HG03442 (cell line): ENCODE data around the gene LTBP1.

Source experiments
- ATAC-seq: cut with Tn5 transposase; IDR thresholded peaks from one replicate; pipeline ENCODE4 v1.9.1; 2021; ENCODE audit warnings: mild to moderate bottlenecking, moderate library complexity; ENCODE audit not compliant: unreplicated experiment

LTBP1 gene

DNA sequence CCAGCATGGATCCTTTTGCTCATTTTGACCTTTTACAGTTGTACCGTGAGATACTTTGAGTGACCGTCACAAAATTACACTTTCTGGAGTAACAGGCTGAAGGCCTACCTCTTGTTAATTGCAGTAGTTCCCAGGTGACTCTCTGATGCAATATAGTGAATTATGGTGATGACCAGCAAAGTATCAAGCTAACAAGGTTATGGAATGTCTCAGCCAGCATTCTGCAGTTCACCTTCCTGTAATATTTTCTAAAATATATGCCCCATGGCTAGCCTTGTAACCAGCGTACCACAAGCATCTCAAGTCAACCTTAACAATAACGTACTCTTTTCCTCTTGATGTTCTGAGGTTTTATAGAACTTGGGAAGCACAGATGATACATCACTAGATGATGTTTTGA, 234.7 kb downstream of the LTBP1 start:
- no peak for ATAC-seq

DNA sequence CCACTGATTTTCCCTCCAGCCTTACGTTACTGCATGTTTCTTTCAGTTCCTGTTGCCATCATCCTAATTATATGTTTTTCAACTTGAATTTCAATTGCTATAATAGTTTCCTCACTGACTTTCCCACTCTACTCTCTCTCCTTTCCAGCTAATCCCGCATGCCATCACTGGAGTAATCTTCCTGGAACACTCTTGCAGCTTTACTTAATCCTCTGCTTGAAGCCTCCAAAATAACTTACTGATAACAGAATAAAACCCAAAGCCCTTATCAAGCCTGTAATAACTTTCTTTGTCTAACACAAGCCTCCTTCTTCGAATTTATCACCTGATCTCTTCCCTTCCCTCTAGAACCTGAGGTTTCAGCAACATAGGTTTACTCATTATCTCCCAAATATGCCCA, 237.3 kb downstream of the LTBP1 start:
- no peak for ATAC-seq

DNA sequence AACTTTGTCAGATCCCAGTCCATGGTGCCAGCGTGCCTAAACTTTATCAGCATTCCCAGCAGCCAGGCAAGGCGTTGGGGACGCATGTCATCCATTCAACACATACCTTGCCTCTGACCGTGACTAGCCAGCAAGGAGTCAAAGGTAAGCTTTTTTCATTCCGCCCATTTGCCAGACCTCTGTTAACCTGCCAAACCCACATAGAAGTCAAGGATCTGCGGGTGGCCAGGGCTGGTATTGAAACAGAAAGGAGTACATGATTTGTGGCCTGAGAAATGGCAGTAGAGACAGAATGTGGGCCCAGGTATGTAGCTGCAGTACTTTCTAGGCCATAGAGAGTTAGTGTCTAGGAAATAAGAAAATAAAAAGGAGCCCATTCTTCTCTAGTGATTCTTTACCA, 240.2 kb downstream of the LTBP1 start:
- ATAC-seq, result no peak

DNA sequence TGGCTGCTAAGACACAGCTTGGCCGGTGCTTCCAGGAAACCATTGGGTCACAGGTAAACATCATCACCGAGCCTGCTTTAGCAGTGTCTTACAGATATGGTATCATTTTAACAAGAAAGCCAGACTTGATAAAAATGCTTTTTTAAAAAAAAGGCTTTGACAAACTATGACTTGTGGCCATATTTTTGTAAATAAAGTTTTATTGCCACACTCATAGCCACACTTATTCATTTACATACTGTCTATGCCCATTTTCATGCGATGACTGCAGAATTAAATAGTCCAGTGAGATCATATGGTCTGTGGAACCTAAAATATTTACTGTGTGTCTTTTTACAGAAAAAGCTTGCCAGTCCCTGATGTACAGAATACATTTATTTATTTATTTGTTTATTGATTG, 242.0 kb downstream of the LTBP1 start:
- ATAC-seq, result no peak

DNA sequence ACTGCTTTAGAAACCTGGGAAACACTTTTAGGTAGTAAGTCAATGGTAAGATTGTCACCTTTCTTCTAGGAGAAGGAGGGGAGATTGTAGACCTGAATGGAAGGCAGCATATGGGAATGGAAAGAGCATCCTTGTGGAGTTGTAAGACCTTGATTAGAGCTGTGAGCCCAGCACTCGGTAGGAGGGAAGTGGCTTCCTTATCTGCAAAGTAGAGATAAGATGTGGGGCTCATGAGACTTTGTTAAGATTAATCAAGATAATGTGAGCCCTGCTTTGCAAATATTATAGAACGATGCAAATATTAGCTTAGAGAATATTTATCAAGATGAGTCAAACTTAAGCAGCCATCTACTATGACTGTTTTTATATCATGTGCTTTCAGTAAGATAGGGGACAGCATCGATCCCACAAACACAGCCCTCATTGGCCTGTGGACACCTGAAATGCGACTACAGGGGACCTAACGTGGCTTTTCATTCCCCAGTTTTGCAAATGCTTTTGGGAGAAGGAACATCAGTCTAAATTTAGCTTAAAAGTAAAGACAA, 243.7 kb downstream of the LTBP1 start:
- no peak for ATAC-seq

DNA sequence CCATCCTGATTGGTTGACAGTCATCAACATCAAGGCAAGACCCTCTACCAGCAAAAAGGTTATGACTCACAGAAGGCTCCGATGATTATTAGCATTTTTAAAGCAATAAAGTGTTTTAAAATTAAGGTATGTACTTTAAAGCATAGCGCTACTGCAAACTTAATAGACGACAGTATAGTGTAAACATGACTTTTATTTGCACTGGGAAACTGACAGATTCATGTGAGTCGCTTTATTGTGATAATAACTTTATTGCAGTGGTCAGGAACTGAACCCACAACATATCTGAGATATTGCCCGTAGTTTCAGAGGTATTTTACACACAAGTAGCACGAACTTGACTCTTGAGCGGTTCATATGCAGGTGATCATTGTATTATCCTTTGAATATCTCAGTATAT, 249.1 kb downstream of the LTBP1 start:
- no peak for ATAC-seq

DNA sequence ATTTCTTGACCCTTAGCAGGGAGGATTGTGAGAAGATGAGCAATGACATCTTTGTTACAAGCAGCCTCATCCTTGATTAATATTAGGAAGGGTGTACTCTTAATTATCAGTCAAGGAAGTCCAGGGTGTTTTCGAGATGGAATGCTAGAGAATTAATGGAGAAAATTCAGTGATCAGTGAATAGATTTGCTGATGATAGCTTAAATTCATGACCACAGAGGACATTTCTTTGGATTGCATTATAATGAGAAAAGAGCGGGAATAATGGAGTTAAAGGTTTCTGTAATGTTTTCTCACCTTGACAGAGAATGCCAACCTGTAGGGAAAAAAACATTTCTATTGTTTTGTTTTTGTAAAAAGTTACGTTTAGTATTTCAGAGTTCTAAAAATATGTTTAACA, 249.9 kb downstream of the LTBP1 start:
- no peak for ATAC-seq

DNA sequence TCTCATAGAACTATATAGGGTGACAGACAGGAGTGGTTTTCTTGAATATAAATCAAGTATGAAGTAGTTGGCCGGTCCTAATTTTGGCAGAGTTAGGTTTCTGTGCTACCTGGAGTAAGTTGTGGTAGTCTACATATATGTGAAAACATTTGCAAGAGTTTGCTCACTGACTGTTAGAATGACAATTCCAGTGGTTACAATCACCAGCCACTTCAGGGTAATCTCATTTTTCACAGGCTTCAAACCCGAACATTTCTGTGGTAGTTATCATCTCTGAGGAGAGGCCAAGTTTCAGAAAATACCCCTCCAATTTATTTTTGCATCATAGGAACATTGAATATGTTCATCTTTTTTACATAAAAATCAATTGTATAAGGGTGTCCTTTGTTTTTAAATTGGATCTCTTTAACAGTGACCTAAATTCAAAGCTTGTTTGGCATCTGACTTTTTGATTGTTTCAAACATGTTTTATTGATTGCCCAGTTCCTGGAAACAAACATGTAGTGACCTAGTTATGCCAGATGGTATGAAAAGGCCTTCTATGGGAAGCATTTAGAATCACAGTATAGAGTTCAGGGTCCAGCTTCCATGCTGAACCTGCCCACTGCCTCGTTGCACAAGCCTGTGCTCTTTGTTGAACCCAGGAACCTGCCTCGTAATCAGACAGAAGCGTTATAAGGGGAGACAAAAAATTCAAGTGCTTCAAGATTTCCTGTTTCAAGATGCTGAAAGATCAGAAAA, 250.6 kb downstream of the LTBP1 start:
- ATAC-seq, result no peak

DNA sequence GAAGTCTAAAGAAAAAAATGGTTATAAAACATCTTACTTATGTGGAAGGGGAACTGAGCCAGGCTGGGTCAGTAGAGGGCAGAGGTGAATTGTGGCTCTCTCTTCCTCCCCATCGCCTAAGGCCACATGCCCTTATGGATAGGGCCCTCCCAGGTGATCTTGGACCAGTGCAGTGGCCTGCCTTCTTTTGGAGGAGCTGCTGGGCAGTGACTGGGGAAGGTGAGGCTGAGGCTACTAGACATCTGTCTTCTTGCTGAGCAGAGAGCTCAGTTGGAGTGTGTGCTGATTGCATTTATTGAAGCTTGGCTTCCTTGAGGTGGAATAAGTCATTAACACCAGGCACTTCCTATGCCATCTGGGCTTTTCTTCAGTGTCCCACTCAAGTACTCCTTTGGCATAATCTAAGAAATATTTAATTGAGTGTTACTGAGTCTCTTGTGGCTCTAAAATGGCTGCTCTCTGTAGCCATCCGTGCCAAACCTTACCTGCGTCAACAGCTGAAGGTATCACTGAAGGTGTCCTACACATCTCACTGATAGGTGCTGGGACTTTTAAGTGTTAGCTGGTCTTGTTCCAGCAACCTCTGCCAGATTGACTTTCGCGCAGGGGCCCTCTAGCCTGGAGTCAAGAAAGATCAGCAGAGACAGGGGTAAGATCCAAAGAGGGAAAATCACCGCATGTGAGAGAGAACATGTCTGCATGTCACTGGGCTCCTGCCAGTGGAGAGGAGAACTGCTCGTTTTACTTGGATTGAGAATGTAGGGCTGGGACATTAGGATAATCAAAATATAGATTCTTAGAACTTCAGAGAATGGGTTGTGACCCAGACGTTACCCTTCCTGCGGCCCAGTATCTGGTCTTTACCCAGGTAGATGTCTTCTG, 256.1 kb downstream of the LTBP1 start:
- no peak for ATAC-seq

DNA sequence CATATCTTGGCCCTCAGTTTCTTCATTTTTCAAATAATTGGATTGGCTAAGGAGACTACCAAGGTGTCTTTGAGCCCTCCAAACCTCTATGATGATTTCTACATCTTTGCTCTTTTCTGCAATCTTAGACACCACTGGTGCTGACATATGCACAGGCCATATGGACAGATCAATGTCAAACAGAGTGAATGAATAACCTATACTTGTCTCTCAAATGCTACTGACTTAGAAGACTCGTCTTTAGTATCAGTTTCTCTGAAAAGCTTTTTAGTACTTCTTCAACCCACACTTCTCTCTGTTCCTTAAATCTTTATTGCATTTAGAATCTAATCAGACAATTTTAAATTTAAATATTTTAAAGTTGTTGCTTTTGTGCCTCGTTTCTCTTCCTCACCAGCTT, 258.2 kb downstream of the LTBP1 start:
- ATAC-seq, result peak; percentile 45

DNA sequence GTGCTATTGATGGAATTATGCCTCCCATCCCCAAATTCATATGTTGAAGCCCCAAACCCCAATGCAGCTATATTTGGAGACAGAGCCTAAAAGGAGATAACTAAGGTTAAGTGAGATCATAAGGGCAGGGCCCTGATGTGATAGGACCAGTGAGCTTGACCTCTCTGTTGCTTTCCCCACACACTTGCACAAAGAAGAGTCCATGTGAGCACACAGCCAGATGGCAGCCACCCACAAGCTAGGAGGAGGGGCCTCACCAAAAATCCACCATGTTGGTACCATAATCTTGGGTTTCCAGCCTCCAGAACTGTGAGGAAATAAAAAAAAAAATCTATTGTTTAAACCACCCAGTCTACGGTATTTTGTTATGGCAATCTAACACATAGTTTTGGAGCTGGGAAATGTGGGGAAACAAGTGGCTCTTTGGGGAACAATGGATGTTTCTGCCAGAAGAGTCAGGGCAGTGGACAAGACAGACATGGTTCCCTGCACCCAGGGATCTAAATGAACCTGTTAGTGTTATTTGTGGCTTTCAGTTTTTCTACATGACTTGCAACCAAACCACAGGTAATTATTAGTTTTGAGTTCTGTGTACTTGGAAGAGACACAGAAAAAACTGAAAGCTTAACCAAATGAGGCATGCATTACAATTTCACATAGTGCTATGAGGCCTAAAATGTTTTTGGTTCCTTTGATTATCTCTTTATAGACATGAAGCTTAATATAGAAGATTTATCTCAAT, 259.1 kb downstream of the LTBP1 start:
- ATAC-seq, result peak; percentile 89

DNA sequence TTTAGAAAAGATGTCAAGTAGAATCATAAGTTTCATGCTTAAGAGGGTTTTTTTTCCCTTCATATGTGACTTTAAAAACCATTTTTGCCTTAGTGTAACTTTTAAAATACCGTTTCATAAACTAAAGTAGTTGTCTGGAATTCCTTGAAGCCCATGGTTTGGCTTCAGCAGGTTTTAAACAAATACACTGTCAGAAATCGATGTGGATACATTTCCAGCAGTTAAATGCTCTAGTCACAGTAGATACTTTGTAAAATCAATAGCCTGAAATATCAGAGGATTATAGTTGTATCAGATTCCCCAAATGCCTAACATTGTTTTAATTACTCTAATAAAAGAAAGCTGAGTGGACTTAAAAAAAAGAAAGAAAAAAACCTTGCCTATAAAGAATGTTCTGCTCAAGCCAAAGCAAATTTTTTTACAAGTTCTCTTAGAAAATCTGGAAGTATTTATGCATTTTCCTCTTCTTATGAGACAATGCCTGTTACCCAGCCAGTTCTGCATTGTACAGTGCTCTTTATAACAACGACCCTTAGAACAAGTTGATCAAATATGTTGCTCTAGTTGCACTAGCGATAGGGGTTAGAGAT, 260.5 kb downstream of the LTBP1 start:
- ATAC-seq, result no peak

DNA sequence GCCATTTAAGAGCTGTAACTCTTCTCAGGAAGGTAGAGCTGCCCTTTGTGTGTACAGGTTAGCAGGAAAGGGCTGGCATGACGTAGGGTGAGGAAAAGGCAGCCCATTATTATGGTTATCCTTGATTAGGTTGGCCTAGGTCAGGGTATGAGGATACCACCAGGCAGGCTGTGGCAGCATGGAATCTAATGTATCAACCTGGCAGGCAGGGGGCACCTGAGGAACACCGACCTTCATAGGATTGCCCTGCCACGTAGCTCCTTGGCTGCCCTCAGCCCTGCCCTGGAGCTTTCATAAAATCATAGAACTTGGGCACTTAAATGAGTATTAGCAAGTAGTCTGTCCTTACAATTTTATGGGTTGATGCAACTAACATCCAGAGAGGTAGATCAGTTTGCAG, 261.6 kb downstream of the LTBP1 start:
- ATAC-seq, result no peak

DNA sequence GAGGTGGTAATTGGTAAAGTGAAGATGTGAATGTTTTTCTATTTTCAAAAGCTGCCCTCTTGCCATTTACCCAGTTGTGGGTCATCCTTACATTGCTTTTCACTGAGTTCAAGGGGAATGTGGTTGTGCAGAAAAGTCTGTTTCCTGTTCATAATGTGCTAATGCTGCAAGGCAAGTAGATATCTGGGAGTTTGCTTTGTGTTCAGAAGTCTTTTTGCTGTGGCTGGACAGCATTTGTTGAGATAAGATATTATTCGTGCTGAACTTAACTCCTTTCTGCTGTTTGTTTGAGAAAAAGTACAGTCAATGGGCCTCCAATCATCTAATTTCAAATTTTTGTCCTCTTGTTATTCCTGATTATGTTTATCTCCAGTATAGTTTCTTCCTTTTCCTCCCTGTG, 263.2 kb downstream of the LTBP1 start:
- ATAC-seq, result no peak

DNA sequence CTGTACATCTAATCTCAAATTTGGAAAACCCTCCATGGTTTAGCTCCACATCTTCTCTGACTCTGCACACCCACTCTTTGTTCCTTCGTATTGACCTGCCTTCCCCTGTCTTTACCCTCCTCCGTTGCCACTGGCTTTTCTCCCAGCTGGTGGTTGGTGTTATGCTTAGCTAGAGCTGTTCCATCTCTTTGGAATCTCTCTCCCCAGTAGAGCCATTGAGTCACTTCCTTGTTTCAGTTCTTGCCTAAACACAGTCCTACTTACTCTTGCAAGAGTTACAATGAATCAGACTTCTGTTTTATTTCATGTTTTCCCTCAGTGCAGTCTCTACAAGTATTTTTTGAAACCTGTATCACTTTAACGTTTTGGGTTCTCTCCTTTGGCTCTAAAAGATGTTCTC, 263.9 kb downstream of the LTBP1 start:
- no peak for ATAC-seq

DNA sequence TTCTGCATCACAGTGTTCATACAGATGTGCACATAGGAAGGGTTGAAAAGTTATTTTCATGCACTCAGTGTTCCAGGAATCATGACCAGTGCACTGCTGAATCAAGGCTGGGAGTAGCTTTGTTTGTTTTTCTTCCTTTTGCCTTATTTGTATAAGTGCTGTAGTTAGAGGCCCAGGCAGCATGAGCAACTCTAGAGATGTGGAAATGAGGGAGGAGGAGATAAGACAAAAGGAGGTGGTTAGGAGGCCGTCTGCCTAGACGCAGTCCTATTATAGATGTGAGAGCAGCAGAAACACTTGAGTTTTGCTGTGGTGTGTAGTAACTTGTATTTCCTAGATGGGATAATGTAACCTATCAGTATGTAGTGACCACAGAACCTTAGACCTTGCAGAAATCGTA, 265.4 kb downstream of the LTBP1 start:
- no peak for ATAC-seq

DNA sequence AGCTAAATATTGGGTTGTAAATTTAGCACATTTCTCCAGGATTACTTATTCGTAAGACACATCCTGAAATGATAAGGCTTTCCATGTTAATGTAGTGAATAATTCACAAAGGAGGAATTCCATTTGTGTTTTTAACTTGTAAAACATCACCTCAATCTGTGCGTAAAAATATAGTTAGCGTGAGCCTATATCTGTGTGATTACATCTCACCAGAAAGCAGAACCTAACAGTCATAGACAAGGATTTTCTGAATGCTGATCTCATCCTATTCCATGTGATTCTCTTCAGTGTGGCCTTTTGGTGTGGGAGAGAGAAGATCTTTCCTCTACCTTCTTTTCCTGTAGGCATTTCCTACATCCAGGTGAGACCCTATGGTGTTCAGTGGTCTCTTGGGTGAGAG, 266.5 kb downstream of the LTBP1 start:
- ATAC-seq, result no peak

DNA sequence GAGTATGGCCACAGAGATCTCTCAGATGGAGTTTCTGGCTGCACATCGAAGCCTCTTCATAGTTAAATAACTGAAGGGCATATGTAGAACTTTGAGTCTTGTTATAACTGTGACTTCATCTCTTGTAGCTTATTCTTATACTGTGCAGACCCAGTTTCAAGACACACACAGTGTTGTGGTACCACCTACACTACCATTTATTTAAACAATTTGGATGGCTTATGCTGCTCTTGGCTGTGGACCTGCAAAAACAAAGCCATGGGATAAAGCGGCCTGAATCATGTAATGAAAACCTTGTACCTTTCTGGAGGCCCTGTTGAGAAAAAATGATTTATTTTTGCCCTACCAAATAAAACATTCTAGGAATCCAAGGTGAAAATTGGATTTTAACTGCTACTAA, 266.9 kb downstream of the LTBP1 start:
- ATAC-seq, result no peak

DNA sequence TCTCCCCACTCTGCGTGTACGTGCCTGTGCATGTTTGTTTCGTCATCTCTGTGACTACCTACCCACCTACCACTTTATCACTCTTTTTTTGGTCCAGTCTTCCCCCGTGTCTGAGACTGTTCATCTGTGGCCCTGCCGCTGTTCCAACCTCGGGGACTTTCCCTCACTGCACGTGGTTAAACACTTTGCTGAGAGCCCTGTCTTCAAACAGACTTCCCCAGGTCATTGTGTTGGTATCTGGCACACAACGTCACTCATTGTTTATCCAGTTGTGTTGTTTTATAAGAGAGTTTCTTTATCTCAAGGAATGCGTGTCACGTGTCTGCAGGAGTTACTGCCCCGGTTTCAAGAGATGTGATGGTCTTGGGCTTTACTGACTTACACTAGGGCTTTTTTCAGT, 267.7 kb downstream of the LTBP1 start:
- ATAC-seq, result peak; percentile 87

DNA sequence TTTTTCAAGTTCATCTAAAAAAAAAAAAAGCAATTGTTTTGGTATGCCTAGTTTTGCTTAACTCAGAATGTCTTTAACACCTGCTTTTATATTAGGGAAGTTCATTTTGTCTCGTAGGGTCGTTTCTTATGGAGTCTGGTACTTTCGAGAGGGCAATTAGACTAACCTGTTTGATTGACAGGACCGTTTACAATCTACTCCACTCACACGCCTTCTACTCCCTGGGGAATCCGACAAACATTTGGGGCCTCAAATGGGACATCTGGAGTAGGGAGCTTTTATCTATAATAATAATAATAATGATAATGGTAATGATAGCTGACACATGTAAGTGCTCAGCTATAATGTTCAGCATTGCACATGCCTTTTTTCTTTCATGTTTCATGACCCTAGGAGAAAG, 268.1 kb downstream of the LTBP1 start:
- no peak for ATAC-seq

DNA sequence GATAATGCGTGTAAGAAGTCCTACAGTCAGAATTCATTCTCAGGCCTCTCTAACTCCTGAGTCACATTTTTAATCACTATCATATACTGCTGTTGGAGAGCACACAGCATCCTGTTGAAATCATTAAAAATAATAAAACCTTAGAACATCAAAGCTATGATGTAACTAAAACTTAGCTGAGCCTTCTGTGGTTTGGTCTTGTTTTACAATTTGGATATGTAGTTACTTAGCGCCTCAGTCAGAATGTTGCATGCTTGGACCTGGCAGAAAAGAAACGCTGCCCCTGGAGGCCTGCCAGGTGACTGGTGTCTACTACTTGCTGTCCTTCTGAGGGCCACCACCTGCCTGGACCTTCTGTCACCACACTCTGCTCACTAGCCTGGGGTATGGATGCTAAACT, 268.5 kb downstream of the LTBP1 start:
- no peak for ATAC-seq
